Glomerular endothelial cell (primary cell): ENCODE measurements around the gene NCDN. TPM values are rescaled to one million over a fixed set of nuclear protein-coding genes. Genes with fewer than 3 reads are reported as not detected.
"Not testable (repeated sequence)": the region's sequence is repeated elsewhere in the genome, so short reads cannot be mapped to it uniquely, and the experiment has no call there.

Experiments used
- DNase-seq: peaks from one replicate; pipeline ENCODE4 v3.0.0-alpha.2; 2011; ENCODE audit warnings: low read depth, low spot score; ENCODE audit errors: extremely low read depth
- total RNA-seq: library from RNA; depleted of rRNA; stranded (reverse); fragments of >200 nt; gene quantifications from 2 replicates; pipeline ENCODE4 v1.2.3, GENCODE V29; 2015

The NCDN gene
- total RNA-seq, 1 donor from 2014 or later: 28.5 TPM

DNA sequence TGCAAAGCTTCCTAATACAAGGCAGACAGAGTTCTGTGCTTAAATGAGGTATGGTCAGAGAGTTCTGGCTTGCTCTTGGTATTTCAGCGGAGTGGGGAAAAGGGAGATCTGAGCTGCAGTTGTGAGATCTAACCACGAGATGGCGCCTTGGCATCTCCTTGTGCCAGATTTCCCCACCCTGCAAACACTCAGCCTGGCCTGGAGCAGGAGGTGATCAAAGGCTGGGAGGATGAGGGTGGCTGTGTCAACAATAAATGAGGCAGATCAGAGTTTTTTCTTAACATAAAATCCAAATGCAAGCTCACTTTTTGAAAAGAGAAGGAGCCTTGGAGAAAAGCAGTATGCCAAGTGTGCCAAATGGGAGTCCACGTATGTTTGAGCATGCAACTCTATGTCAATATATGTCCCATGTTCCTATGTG is 11.4 kb downstream of the NCDN start:
- DNase-seq: peak; percentile 31

DNA sequence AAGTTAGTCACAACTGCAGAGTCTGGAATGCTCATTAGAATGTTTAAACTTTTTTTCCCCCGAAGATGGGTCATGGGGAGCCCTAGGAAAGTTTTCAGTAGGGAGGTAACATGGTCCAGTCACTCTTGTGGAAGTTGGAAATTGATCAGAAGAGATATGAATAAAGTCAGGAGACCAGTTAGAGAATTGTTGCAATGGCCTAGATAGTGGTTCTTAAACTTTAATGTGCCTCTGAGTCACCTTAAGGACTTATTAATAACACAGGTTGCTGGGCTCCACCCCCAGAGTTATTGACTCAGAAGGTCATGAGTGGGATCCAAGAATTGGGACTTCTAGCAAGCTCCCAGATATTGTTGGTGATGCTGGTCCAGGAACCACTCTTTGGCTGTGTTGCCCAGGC is 12.3 kb downstream of the NCDN start:
- no peak for DNase-seq

DNA sequence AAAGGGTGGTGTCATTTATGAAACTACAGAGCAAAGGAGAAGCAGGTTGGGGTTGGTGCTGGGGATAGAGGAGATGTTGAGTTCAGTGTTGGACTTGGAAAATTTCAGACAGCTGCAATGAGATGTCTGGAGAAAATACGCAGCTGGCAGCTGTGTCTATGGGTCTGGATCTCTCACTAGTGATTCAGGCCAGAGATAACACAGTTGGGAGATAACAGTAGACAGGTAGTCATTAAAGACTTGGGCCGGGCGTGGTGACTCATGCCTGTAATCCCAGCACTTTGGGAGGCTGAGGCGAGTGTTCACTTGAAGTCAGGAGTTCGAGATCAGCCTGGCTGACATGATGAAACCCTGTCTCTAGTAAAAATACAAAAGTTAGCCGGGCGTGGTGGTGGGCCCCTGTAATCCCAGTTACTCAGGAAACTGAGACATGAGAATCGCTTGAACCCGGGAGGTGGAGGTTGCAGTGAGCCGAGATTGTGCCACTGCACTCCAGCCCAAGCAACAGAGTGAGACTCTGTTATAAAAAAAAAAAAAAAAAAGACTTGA is 13.1 kb downstream of the NCDN start:
- DNase-seq: no peak

DNA sequence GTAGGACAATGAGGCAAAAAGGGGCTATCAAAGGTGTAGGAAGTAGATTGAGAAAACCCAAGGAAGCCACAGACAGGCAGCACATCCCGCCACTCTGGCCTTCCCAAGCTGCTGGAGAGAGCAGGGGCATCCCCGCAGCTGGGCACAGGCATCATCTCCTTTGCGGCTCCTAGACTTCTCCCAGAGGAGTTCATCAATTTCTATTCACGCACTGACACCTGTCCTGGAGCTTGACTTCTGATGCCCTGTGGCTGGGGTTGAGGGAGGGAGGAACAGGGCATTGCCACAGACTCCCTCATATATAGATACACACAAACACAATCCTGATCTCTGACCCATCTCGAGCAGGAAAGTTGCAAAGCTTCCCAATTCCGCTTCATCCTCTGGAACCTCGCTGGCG is 13.7 kb downstream of the NCDN start:
- DNase-seq: no peak

DNA sequence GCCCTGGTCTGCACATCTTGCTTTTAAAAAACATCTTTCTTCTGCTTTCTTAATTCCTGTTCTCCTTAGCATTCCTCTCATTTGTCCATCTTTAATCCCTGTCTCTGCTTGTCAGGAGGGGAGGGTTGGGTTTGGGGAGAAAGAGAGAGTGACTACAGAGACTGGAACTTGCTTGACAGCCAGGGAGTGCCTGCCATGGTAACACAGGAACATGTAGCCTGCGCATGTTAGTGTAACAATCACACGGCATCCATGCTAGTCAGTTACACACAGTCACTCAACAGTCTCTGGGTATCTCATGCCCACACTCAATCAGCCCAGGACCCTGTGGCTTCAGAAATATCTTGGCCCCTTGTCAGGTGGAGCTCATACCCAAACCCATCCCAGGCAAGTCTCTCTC is 14.7 kb downstream of the NCDN start:
- no peak for DNase-seq

DNA sequence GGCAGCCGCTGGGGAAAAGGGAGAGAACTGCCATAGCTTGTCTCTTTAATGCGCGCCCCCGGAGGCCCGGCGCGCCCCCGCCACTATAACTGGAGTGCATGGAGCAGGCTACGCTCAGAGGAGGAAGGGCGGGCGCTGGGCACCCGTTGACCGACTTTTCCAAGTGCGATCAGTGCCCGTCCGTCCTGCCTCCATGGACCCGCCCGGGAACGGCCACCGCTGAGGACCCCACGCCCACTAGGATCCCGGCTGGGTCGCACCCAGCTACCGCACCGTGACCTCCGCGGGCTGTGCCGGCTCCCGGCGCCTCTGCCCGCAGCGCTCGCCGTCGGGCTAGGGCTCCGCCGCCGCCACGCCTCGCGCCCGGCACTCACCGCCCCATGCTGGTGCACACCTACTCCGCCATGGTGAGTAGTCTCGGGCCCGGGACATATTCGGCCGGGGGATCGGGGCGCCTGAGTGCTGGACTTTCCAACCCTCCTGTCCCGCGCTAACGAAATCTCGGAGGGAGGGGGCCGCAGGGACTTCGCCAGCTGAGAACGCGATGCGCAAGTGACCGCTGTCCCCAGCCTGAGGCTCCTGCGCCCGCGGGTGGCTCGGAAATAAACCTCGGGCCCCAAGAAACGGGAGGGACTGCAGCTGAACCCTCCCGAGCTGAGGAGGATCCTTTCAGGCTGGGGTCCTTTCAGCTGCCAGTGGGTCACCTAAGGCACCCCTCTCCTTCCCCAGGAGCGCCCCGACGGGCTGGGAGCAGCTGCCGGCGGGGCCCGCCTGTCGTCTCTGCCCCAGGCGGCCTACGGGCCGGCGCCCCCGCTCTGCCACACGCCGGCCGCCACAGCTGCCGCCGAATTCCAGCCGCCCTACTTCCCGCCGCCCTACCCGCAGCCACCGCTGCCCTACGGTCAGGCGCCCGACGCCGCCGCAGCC is 15.9 kb downstream of the NCDN start, which contains the start of gene TFAP2E:
Gene TFAP2E, plus strand, starts transcription at position 117 of the 927 bp plus-strand sequence. Its CDS starts 264 bp downstream, at position 381.
- no peak for DNase-seq

DNA sequence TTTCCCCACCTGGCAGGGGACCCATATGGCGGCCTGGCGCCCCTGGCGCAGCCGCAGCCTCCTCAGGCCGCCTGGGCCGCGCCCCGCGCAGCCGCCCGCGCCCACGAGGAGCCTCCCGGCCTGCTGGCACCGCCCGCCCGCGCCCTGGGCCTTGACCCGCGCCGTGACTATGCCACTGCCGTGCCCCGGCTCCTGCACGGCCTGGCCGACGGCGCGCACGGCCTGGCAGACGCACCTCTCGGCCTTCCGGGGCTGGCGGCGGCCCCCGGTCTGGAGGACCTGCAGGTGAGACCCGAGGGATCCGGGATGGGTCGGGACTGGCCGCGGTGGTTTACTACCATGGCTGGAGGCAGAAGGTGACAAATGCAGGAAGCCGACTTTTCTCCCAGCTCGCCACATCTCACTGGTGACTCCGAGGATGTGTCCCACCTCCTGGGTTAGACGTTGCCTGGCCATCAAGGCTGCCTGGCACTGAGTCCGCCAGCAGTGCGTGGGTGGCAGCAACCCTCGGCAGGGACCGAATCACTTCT is 16.6 kb downstream of the NCDN start:
- DNase-seq: no peak

DNA sequence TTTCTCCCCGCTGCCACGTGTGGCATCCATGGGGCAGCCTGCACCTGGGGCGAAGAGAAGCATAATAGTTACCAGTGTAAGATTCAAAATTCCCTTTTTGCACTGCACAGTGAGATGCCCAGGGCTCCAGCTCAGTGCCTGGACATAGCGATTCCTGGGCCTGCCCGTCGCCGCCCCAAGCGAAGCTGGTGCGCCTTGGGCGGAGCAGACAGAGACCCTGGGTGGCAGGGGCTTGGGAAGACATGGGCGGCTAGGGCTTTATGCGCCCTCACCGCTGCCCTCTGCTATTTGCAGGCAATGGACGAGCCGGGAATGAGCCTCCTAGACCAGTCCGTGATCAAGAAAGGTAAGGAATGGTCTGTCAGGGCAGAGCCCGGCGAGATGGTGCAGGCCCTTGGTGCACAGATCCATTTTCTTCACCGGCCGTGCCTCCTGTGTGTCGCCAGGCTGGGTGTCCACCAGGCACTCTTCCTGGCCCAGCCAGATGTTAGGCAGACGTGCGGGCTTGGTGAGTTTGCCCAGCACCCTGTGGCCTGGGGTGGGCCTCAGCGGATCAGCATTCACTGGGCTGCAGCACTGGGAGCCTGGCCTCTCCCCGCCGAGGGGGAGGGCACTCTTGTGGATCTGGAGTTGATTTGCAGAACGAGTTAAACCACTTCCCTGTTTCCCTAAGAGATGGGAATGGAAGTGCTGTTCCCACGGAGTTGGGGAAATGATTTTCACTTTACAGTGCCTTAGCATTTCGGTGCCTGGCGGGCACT is 17.2 kb downstream of the NCDN start:
- no peak for DNase-seq

DNA sequence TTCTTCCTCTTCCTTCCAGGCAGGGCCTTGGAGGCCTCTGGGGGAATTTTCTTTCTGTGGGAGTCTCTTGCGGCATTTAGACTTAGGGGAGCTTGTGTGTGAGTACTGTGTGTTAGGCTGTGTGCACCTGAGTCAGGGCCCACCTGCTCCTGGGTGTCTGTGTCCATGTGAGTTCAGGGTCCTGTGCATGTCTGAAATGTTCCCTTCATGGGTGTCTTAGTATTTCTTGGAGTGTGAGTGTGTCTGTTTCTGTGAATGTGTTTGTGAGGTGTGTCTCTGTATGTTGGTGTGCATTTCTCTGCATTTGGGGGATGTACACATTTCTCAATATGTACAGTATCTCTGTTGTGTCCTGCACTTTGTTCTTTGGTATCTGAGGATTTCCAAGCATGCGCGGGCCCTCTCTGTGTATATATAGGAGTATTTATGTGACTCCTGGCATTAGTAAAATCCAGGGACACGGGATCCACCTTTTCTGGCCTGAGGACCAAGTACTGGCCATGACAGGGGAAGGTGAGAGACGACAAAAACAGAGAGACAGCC is 17.9 kb downstream of the NCDN start:
- DNase-seq: no peak

DNA sequence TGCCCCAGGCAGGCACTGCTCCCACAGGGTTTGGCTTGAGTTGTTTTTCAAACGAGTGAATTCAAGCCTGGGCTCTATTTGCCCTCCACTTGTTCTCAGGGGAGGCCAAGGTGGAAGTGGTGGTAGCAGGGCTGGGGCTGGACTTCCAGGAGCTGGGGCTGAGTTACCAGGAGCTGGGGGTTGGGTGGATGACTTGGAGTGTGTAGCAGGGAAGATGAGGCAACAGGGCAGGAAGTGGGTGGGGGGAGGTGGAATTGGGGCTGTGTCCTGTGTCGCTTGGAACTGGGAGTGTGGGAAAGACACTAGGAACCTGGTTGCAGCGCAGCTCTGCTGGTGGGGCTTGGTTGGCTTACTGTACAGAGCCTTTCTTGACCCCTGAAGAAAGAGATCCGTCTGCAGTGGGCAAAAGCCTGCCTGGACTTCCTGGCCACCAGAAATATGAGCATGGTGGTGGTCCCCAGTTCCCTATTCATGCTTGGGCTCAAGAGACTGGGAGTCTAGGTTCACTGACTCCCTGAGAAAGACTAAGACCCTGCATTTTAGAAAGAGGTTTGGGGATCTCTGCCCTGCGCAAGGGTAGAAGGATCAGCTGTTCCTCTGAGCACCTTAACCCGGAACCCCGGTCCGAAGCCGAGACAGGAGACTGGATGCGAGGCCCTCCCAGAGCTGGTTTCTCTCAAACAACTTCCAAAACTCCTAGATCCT is 18.6 kb downstream of the NCDN start:
- no peak for DNase-seq

DNA sequence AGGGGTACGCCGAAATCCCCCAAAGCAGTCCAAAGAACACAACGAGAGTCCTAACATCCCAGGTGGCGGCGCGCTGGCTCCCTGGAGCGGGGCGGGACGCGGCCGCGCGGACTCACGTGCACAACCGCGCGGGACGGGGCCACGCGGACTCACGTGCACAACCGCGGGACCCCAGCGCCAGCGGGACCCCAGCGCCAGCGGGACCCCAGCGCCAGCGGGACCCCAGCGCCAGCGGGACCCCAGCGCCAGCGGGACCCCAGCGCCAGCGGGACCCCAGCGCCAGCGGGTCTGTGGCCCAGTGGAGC is 19.1 kb downstream of the NCDN start:
- not testable (repeated sequence) for DNase-seq

DNA sequence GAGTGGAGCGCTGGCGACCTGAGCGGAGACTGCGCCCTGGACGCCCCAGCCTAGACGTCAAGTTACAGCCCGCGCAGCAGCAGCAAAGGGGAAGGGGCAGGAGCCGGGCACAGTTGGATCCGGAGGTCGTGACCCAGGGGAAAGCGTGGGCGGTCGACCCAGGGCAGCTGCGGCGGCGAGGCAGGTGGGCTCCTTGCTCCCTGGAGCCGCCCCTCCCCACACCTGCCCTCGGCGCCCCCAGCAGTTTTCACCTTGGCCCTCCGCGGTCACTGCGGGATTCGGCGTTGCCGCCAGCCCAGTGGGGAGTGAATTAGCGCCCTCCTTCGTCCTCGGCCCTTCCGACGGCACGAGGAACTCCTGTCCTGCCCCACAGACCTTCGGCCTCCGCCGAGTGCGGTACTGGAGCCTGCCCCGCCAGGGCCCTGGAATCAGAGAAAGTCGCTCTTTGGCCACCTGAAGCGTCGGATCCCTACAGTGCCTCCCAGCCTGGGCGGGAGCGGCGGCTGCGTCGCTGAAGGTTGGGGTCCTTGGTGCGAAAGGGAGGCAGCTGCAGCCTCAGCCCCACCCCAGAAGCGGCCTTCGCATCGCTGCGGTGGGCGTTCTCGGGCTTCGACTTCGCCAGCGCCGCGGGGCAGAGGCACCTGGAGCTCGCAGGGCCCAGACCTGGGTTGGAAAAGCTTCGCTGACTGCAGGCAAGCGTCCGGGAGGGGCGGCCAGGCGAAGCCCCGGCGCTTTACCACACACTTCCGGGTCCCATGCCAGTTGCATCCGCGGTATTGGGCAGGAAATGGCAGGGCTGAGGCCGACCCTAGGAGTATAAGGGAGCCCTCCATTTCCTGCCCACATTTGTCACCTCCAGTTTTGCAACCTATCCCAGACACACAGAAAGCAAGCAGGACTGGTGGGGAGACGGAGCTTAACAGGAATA is 19.7 kb downstream of the NCDN start:
- no peak for DNase-seq

DNA sequence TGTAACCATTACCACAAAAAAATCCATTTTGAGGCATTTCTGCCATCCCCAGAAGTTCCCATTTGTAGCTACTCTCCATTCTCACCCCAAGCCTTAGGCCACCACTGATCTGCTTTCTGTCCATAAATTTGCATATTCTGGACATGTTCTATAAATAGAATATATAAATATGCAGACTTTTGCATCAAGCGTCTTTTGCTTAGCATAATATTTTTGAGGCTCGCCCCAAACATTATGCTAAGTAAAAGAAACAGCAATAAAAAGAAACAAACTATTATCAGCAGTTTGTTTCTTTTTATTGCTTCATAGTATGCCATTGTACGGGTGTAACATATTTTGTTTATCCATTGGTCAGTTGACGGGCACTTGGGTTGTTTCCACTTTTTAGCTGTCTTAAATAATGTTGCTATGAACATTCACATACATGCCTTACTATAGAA is 23.4 kb downstream of the NCDN start:
- DNase-seq: no peak

DNA sequence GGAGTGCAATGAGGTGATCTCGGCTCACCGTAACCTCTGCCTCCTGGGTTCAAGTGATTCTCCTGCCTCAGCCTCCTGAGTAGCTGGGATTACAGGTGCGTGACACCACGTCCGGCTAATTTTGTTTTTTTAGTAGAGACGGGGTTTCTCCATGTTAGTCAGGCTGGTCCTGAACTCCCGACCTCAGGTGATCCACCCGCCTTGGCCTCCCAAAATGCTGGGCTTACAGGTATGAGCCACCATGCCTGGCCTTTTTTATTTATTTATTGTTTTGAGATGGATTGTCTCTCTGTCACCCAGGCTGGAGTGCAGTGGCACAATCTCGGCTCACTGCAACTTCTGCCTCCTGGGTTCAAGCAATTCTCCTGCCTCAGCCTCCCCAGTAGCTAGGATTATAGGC is 24.0 kb downstream of the NCDN start:
- not testable (repeated sequence) for DNase-seq

DNA sequence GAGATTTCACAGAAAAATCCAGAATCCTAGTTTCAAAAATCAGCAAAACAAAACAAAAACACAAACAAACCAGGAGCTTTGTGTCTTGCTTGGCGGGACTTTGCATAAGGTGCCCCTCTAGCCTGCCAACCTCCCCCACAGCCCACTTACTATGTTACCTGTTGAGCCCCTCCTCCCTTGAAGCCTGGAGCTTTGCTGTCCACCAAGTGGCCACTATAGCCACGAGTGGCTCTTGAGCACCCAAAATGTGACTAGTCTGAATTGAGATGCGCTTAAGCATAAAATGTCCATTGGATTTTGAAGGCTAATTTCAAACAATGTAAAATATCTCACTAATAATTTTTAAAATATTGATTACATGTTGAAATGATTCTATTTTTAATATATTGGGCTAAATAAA is 27.7 kb downstream of the NCDN start:
- no peak for DNase-seq

DNA sequence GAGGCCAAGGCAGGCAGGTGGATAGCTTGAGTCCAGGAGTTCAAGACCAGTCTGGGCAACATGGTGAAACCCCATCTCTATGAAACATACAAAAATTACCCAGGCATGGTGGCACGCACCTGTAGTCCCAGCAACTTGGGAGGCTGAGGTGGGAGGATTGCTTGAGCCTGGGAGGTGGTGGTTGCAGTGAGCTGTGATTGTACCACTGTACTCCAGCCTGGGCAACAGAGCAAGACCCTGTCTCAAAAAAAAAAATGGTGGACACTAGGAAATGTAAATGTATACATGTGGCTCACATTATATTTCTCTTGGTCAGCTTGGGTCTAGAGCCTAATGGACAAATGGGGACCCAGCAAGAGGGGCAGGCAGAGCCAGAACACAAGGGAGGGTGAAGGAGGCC is 28.2 kb downstream of the NCDN start:
- DNase-seq: not testable (repeated sequence)

DNA sequence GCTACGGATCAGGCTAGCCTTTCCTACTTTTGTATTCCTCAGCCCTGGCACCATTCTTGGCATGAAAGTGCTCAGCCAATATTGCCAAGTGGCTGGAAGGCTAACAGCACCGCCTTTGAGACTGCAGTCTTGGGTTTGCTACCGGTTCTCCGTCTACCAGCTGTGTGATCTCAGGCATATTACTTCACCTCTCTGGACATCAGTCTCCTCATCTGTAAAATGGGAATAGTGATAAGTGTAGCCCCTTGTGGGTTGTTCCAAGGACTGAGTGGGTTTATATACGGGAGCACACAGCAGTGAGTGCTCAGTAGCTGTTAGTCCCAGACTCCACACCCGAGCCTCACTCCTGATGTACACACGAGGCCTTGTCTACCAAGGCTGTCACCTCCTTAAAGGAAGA is 29.2 kb downstream of the NCDN start:
- no peak for DNase-seq

DNA sequence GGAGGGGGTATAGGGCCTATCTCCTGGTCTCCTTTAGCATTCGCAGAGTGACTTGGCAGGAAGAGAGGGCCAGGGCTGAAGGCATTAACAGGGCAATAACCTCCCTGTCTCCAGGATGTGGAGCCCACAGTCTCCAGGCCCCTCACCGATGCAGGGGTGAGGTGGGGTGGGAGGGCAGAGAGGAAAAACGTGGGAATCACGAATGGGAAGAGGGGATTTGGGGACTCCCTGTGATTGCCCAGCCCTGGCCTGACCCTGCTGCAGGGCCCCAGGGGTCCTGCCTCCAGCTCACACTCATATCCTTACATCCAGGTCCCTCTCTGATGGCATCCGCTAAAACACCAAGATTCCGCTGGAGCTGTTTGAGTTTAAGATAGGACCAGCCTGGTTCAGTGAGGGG is 30.1 kb downstream of the NCDN start:
- no peak for DNase-seq

DNA sequence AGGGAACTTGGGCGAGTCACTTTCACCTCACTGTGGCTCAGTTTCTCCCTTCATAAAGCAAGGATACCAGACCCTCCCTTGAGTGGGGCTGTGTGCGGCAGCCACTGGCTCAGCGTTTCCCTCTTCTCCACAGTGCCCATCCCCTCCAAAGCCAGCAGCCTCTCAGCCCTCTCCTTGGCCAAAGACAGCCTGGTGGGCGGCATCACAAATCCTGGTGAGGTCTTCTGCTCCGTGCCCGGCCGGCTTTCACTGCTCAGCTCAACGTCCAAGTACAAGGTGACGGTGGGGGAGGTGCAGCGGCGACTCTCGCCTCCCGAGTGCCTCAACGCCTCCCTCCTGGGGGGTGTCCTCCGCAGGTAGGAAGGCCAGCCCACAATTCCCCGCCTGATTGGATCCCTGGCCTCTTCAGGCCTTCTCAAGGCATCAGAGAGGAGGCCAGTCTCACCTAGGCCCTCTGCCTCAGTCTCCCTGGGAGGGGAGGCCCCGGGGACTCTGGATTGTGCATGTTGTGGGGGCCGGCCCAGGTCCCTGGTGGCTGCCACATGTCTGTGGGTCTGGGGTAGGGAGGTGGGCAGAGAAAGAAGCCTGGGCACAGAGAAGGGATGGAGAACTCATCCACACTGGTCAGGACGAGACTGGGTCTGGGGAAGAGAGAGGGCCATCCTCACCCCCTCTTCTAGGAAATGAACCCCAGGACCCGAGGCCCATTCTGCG is 30.8 kb downstream of the NCDN start:
- no peak for DNase-seq
